Diencephalon (tissue), 1 donor: ENCODE measurements around the gene ARF5. TPM values are rescaled to one million over a fixed set of nuclear protein-coding genes. Genes with fewer than 3 reads are reported as not detected.

ENCODE experiments used
- total RNA-seq: library from RNA; depleted of rRNA; stranded (reverse); fragments of >200 nt; gene quantifications from one replicate; pipeline ENCODE4 v1.2.3, GENCODE V29; 2014

Gene ARF5
- total RNA-seq, result 110 TPM

DNA sequence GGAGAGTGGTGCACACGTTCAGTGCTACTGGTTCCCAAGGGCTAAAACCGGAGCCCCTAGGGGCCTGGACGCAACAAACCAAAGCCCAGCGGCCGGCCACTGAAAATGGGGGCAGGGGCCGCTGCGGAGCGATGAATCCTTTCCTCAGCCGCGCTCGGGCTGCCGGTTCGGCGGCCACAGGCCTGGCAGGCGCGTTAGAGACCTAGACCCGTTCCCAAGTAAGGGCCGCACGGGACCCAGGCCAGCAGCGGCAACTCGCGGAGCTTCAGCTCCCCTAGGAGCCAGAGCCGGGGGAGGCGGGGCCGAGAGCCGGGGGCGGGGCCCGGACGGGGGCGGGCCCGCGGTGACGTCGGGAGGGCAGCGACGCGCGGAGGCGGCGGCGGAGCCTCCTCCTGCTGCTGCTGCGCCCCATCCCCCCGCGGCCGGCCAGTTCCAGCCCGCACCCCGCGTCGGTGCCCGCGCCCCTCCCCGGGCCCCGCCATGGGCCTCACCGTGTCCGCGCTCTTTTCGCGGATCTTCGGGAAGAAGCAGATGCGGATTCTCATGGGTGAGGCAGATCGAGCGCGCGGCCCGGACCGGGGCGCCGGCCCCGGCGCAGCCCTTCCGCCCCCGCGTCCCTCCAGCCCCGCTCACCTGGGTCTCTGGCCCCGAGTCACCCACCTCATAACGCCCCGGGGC is at the start of gene ARF5:
Gene ARF5, plus strand, starts transcription at position 393 of the 678 bp plus-strand sequence. Its CDS starts 88 bp downstream, at position 481.

DNA sequence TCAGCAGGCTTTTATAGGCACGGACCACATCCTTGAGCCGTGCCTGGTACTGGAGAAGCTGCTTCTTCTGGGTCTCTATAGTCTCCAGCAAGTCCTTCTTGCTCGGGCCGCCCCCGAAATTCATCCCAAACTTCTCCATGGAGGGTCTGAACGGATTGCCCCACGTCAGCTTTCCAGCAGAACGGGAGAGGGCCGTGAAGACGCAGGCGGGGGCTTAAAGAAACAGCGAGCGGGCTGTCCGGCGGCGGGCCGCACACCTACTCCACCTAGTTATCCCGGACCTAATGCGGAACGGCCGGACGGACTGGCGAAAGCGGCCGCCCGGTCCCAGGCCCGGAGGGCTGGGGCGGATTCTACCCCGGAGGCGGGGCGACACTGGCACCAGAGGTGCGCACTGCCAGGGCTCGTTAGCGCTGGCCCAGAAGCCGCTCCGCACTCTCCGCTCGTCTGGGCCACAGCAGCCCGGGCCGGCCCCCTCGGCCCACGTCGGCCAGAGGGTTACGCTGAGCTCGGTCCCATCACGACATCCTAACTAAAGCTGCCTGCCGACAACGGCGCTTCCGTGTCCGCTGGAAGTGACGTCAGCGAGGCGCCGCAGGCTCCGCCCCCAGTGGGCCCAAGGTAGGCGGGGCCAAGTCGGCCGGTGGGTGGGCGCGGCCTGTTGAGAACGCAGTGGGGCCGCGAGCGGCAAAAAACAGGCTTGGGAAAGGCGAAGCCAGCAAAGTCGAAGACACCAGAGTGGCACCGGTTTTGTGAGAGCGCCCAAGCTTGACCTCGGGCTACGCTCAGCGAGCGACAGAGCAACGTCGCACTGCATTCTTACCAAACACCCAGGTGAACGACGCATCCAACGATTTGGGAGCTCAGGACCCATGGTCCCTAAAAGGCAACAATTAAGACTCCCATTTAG is 2.9 kb upstream of the ARF5 start, which contains the start of gene GCC1:
Gene GCC1, minus strand, starts transcription at position 553 of the 910 bp plus-strand sequence. Its CDS starts 414 bp downstream, at position 139.

DNA sequence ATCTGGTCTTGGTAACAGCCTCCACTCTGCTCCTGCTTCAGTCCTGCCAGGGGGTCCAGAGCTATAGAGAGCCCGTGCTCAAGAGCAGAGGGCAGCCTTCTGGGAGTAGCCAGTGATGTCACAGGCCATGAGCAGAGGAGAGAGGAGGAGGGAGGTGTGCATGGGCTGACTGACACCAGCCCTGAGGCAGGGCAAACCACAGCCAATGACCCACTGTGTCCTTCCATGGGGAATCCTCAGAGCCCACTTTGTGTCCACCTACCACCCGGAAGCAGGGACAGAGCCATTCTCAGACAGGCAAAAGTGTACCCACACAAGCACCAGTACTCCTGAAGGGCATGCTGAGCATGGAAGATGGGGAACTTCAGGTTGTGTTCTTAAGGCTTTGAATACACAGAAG is 29.8 kb downstream of the ARF5 start, which contains the start of gene PAX4:
Gene PAX4, minus strand, starts transcription at position 101 of the 400 bp plus-strand sequence. CDS start 2,214 bp downstream, outside the sequence.

Other genes starting within 250 kb of the ARF5 start
- gene ZNF800, start 195.7 kb upstream of the ARF5 start, total RNA-seq, result 33.9 TPM
- gene GCC1, start 2.8 kb upstream of the ARF5 start, total RNA-seq, result 13.6 TPM
- gene FSCN3, start 5.3 kb downstream of the ARF5 start, total RNA-seq, result 1.6 TPM
- not detected for gene PAX4, start 29.7 kb downstream of the ARF5 start, total RNA-seq
- 72.7 TPM for gene SND1, start 63.8 kb downstream of the ARF5 start, total RNA-seq